K562 (cell line): ENCODE data around the gene DVL3. TPM values are rescaled to one million over a fixed set of nuclear protein-coding genes. Genes with fewer than 3 reads are reported as not detected.
A peak's percentile ranks its signal among the peaks of the same experiment; 100 is the strongest.

ENCODE experiments used
- BCLAF1 ChIP-seq, 2 experiments: fragments of 450-650 bp in 1 of 2; IDR thresholded peaks; 2 replicates each; pipeline ENCODE4 v1.6.1; 2011 to 2017; ENCODE audit warnings: low read depth in 2 of 2, antibody characterized with exemption in 1 of 2, borderline replicate concordance in 1 of 2, low read length in 1 of 2, mild to moderate bottlenecking in 1 of 2, mixed read lengths in 1 of 2; ENCODE audit not compliant: control insufficient read depth in 1 of 2
- BHLHE40 ChIP-seq: IDR thresholded peaks from 2 replicates; pipeline ENCODE4 v1.6.1; 2011; ENCODE audit warnings: low read length, improper control_type of control experiment
- CC2D1A ChIP-seq: fragments of 450-650 bp; IDR thresholded peaks from 2 replicates; pipeline ENCODE4 v1.6.1; 2017; ENCODE audit warnings: mild to moderate bottlenecking
- HDAC3 ChIP-seq: fragments of 450-650 bp; IDR thresholded peaks from 2 replicates; pipeline ENCODE4 v1.6.1; 2018; ENCODE audit warnings: borderline replicate concordance, mild to moderate bottlenecking, moderate library complexity; ENCODE audit not compliant: partially characterized antibody
- HSF4 ChIP-seq: fragments of 250-450 bp; sonication (Bioruptor Pico); IDR thresholded peaks from 2 replicates; pipeline ENCODE4 v2.1.2; 2022; ENCODE audit warnings: mild to moderate bottlenecking, moderate library complexity, borderline replicate concordance
- MIER1 ChIP-seq: fragments of 450-650 bp; IDR thresholded peaks from 2 replicates; pipeline ENCODE4 v1.6.1; 2016; ENCODE audit warnings: antibody characterized with exemption, mild to moderate bottlenecking, low read depth
- MTA1 ChIP-seq: fragments of 450-650 bp; IDR thresholded peaks from 2 replicates; pipeline ENCODE4 v1.6.1; 2017; ENCODE audit warnings: borderline replicate concordance
- NR2C1 ChIP-seq, 2 experiments: fragments of 450-650 bp; IDR thresholded peaks; 2 replicates each; pipeline ENCODE4 v1.6.1; 2017; ENCODE audit warnings: mild to moderate bottlenecking in 2 of 2, antibody characterized with exemption in 1 of 2, inconsistent platforms in 1 of 2, missing compliant biosample characterization in 1 of 2, missing genetic modification characterization in 1 of 2
- RBM25 ChIP-seq: fragments of 200-400 bp; formaldehyde crosslinking; IDR thresholded peaks from 2 replicates; pipeline ENCODE4 v1.6.1; 2018; ENCODE audit warnings: low read length, low read depth, moderate library complexity; ENCODE audit not compliant: severe bottlenecking
- ZNF282 ChIP-seq: sonication (generic); formaldehyde crosslinking; IDR thresholded peaks from 2 replicates; pipeline ENCODE4 v1.8.1; 2023; ENCODE audit warnings: missing genetic modification reagents
- ZNF398 ChIP-seq: fragments of 250-450 bp; sonication (Bioruptor Pico); IDR thresholded peaks from 2 replicates; pipeline ENCODE4 v1.8.0; 2021; ENCODE audit warnings: moderate library complexity, mild to moderate bottlenecking, inconsistent platforms
- ZNF436 ChIP-seq: fragments of 250-450, 450-650 bp; sonication (Bioruptor Pico); formaldehyde crosslinking; IDR thresholded peaks from 2 replicates; pipeline ENCODE4 v1.7.0; 2020; ENCODE audit warnings: mild to moderate bottlenecking
- polyA plus RNA-seq, 8 experiments: library from polyadenylated mRNA; depleted of rRNA in 4 of 8; stranded (reverse) in 5 of 8; unstranded in 3 of 8; fragments of >200 nt; fragmentation: Nextera tagmentation in 2 of 8; fragmentation: Illumina TruSeq in 1 of 8; extraction: Ambion mirVana in 2 of 8; extraction: Trizol in 1 of 8; gene quantifications; 2 replicates each; pipeline versions ENCODE4 v1.2.1 to v1.2.3, GENCODE V29; 2011 to 2014; ENCODE audit warnings: inconsistent platforms in 1 of 8, missing spikeins in 1 of 8
- total RNA-seq, 7 experiments: library from RNA; depleted of rRNA in 6 of 7; stranded (reverse); fragments of >200 nt in 6 of 7; fragmentation: Illumina TruSeq in 2 of 7; extraction: Trizol in 2 of 7; gene quantifications; 2 replicates each; pipeline versions ENCODE4 v1.2.1 to v1.2.3, GENCODE V29; 2011 to 2021; ENCODE audit warnings: low replicate concordance in 1 of 7
- TF ChIP-seq, protein P1 (sequence below), 2 experiments: fragments of 450-650 bp; formaldehyde crosslinking in 1 of 2; IDR thresholded peaks; 2 replicates each; pipeline versions ENCODE4 v1.4.0 to v1.6.1; 2014 to 2020; ENCODE audit warnings: mild to moderate bottlenecking in 2 of 2, borderline replicate concordance in 1 of 2, low read depth in 1 of 2

Gene DVL3
- total and polyA plus RNA-seq, 9 of the 15 experiments (the other 6 are each of a cell fraction or from before 2014, with no cell fraction given) = 3.1 to 57.9 (median 20.1) TPM

DNA sequence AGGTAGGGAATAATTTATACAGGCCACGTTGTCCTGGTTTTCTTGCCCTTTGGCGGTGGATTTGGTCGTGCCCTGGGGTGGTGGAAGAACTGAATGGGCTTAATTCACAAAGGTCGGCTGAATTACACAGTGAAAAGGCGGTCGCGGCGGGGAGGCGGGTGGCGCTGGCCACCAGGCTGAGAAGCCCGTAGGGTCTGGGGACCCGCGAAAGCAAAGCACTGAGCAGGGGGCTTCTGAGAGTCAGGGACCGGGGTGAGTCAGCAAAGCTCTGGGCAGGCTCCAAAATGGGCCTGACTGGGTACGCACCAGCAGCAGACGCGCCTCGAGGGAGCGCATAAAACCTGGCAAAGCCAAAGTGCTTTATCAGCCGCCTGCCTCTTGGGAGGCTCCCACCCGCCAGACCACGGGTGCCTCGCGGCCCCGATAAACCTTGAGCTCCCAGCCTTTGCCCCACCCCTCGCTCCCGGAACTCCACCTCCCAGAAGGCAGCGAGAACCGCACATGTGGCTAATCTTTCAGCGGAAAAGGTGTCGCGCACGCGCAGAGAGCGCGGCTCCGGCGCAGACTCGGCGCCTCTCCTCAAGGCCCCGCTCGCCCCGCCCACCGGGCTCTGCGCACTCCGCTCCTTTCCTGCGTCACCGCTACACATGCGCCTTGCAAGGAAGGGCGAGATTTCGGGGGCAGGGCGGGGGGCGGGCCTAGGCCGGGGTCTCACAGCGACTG lies 30.4 kb downstream of the DVL3 start (continued):
- TF ChIP-seq ZNF398 (CRISPR knock-in tag) (no peak), RBM25 (no peak), ZNF436 (CRISPR knock-in tag) (no peak), ZNF282 (CRISPR knock-in tag) (no peak), NR2C1 (IDR thresholded peaks at IDR 0.05) (no peak), NR2C1 (tag; IDR thresholded peaks at IDR 0.05) (no peak), BCLAF1 (IDR thresholded peaks at IDR 0.05; ENCODE audit: borderline replicate concordance in 1 of 2, control insufficient read depth in 1 of 2, low read depth in 2 of 2, low read length in 1 of 2) (no peak), CC2D1A (no peak), HDAC3 (no peak), MIER1 (no peak), BHLHE40 (peak; percentile 88), HSF4 (CRISPR knock-in tag) (no peak), MTA1 (no peak)
- TF ChIP-seq, protein P1, sequence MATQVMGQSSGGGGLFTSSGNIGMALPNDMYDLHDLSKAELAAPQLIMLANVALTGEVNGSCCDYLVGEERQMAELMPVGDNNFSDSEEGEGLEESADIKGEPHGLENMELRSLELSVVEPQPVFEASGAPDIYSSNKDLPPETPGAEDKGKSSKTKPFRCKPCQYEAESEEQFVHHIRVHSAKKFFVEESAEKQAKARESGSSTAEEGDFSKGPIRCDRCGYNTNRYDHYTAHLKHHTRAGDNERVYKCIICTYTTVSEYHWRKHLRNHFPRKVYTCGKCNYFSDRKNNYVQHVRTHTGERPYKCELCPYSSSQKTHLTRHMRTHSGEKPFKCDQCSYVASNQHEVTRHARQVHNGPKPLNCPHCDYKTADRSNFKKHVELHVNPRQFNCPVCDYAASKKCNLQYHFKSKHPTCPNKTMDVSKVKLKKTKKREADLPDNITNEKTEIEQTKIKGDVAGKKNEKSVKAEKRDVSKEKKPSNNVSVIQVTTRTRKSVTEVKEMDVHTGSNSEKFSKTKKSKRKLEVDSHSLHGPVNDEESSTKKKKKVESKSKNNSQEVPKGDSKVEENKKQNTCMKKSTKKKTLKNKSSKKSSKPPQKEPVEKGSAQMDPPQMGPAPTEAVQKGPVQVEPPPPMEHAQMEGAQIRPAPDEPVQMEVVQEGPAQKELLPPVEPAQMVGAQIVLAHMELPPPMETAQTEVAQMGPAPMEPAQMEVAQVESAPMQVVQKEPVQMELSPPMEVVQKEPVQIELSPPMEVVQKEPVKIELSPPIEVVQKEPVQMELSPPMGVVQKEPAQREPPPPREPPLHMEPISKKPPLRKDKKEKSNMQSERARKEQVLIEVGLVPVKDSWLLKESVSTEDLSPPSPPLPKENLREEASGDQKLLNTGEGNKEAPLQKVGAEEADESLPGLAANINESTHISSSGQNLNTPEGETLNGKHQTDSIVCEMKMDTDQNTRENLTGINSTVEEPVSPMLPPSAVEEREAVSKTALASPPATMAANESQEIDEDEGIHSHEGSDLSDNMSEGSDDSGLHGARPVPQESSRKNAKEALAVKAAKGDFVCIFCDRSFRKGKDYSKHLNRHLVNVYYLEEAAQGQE (IDR thresholded peaks at IDR 0.05; ENCODE audit: borderline replicate concordance) = peak; percentile 54
- TF ChIP-seq, protein P1 (CRISPR knock-in tag; IDR thresholded peaks at IDR 0.05; ENCODE audit: low read depth) = 0 out of 2 replicates have a peak, but pooled peaks have one; percentile 43
